PC-9 (cell line): ENCODE results near the gene NKIRAS1. TPM values are rescaled to one million over a fixed set of nuclear protein-coding genes. Genes with fewer than 3 reads are reported as not detected.
A peak's percentile ranks its signal among the peaks of the same experiment; 100 is the strongest.

Experiments
- BruUV-seq: library from RNA; stranded (reverse); fragments of 400-500 nt; replicated peaks from 2 replicates; lab custom pipeline; 2021; lab: Mats Ljungman, UMichigan
- CTCF ChIA-PET: fragments of 300-600 bp; sonication (Branson Sonifier 250); formaldehyde crosslinking; loops from one replicate; lab custom pipeline; 2022; ENCODE audit warnings: antibody characterized with exemption; lab: Charles Lee
- POLR2A ChIA-PET: fragments of 300-600 bp; sonication (Branson Sonifier 250); formaldehyde crosslinking; loops from one replicate; lab custom pipeline; 2022; ENCODE audit warnings: antibody characterized with exemption; ENCODE audit not compliant: unreplicated experiment; lab: Charles Lee
- DNase-seq, 2 experiments: peaks; one replicate each; pipeline versions ENCODE4 v3.0.0 to v3.0.0-alpha.2; 2015 to 2022; ENCODE audit warnings: mixed read lengths in 1 of 2
- H2AFZ ChIP-seq: fragments of 200-600 bp; sonication (generic); 2 replicates; pipeline ENCODE4 v1.8.1; 2017; ENCODE audit warnings: antibody characterized with exemption
- H3F3A ChIP-seq: fragments of 200-600 bp; sonication (generic); 2 replicates; pipeline ENCODE4 v1.8.1; 2017; ENCODE audit warnings: antibody characterized with exemption, mild to moderate bottlenecking, low read depth; ENCODE audit not compliant: insufficient read depth
- H3K27ac ChIP-seq: fragments of 200-600 bp; sonication (generic); 2 replicates; pipeline ENCODE4 v1.6.1; 2016; ENCODE audit warnings: mixed run types
- H3K27me3 ChIP-seq: fragments of 200-600 bp; sonication (generic); 2 replicates; pipeline ENCODE4 v1.6.1; 2016; ENCODE audit warnings: low read depth, mixed run types; ENCODE audit not compliant: insufficient read depth
- H3K36me3 ChIP-seq: fragments of 200-600 bp; sonication (generic); 2 replicates; pipeline ENCODE4 v1.6.1; 2016; ENCODE audit warnings: low read depth, mixed run types
- H3K4me1 ChIP-seq: fragments of 200-600 bp; sonication (generic); replicated peaks from 2 replicates; pipeline ENCODE4 v1.6.1; 2016; ENCODE audit warnings: mixed run types; ENCODE audit not compliant: insufficient read depth
- H3K4me2 ChIP-seq: fragments of 200-600 bp; sonication (generic); 2 replicates; pipeline ENCODE4 v1.6.1; 2017; ENCODE audit warnings: mixed run types
- H3K4me3 ChIP-seq: fragments of 200-600 bp; sonication (generic); 2 replicates; pipeline ENCODE4 v1.6.1; 2016; ENCODE audit warnings: mixed run types
- H3K79me2 ChIP-seq: fragments of 200-600 bp; sonication (generic); 2 replicates; pipeline ENCODE4 v1.6.1; 2017; ENCODE audit warnings: low read depth, mixed run types
- H3K9me2 ChIP-seq: fragments of 200-600 bp; sonication (generic); 2 replicates; pipeline ENCODE4 v1.8.1; 2017; ENCODE audit warnings: mild to moderate bottlenecking; ENCODE audit not compliant: insufficient read depth
- H3K9me3 ChIP-seq: fragments of 200-600 bp; sonication (generic); 2 replicates; pipeline ENCODE4 v1.8.1; 2016; ENCODE audit warnings: low read depth; ENCODE audit not compliant: insufficient read depth
- H4K20me1 ChIP-seq: fragments of 200-600 bp; sonication (generic); 2 replicates; pipeline ENCODE4 v1.8.1; 2017; ENCODE audit not compliant: insufficient read depth
- CTCF ChIP-seq: fragments of 200-600 bp; sonication (generic); conservative IDR thresholded peaks from 2 replicates; pipeline ENCODE4 v1.6.1; 2017; ENCODE audit warnings: mixed run types, antibody characterized with exemption, mild to moderate bottlenecking, moderate library complexity
- EZH2 ChIP-seq: fragments of 200-600 bp; sonication (generic); IDR thresholded peaks from 2 replicates; pipeline ENCODE4 v1.8.0; 2017; ENCODE audit warnings: antibody characterized with exemption, low read depth
- intact Hi-C: fragments of 100-400 bp; cut with micrococcal nuclease; formaldehyde crosslinking; loops from one replicate; pipeline ENCODE4 v1.10.0; 2022; ENCODE audit not compliant: unreplicated experiment
- total RNA-seq: library from RNA; stranded (reverse); gene quantifications from 2 replicates; pipeline ENCODE4 v1.2.3, GENCODE V29; 2021

NKIRAS1 gene
- total RNA-seq, 1 experiment from 2014 or later = 8.6 TPM

DNA sequence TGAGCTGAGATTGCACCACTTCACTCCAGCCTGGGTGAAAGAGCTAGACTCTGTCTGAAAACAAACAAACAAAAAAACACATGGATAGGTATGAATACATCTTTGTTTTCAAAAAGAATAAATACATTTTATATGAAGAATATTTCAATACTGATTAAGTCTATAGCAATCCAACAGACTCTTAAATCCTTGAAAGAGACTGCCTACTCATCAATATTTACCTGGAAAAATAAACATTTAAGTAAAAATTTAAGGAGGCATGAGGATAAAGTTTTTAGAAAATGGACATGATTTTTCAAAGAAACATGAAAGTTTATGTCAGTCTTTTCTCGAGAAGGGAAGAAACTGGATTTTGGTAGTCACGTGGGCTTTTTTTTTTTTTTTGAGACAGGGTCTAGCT, 5.4 kb downstream of the NKIRAS1 start:
- H3K9me2 ChIP-seq = no peaks in the 10 kb centered on the region
- ChIA-PET CTCF (no interaction called here), POLR2A (no interaction called here)
- no peaks in the 10 kb centered on the region for H3K27me3 ChIP-seq
- intact Hi-C loops = loop anchor here (10.0 kb wide), 1 partner anchor 323 kb away; no protein-coding TSS in a partner anchor
- BruUV-seq = no TSS peak
- no peak overlapping the region for H3K4me2 ChIP-seq
- H3K79me2 ChIP-seq = peaks cover 47% of the 10 kb centered on the region
- H3K4me1 ChIP-seq = peaks cover 28% of the 10 kb centered on the region
- TF ChIP-seq EZH2 (no peak), CTCF (no peak)
- no peaks in the 10 kb centered on the region for H4K20me1 ChIP-seq
- no peaks in the 10 kb centered on the region for H3K9me3 ChIP-seq
- no peak overlapping the region for H3K27ac ChIP-seq
- H3K36me3 ChIP-seq = peaks cover 12% of the 10 kb centered on the region; the same call in 1 of the 2 replicates
- H2AFZ ChIP-seq = no peak overlapping the region
- no peak overlapping the region for H3K4me3 ChIP-seq
- no peak for DNase-seq
- peaks cover 9% of the 10 kb centered on the region; the same call in 1 of the 2 replicates for H3F3A ChIP-seq

GRCh38 chr3:23909341-23909740, 7.4 kb downstream of the NKIRAS1 start:
- peaks cover 10% of the 10 kb centered on the region; the same call in 1 of the 2 replicates for H3F3A ChIP-seq
- ChIA-PET CTCF (interaction anchor here (0.7 kb wide), 1 partner anchor 1868 kb away, joined by 4 read pairs; no protein-coding TSS in a partner anchor), POLR2A (interaction anchor here (0.6 kb wide), 1 partner anchor 774 kb away, joined by 4 read pairs; no protein-coding TSS in a partner anchor)
- intact Hi-C loops = no loop called here
- no peaks in the 10 kb centered on the region for H3K9me3 ChIP-seq
- peaks cover 26% of the 10 kb centered on the region for H3K79me2 ChIP-seq
- H2AFZ ChIP-seq = no peak overlapping the region
- H3K27me3 ChIP-seq = no peaks in the 10 kb centered on the region
- H3K4me1 ChIP-seq = peaks cover 14% of the 10 kb centered on the region
- no peak for DNase-seq
- H3K9me2 ChIP-seq = no peaks in the 10 kb centered on the region
- H3K4me3 ChIP-seq = no peak overlapping the region
- TF ChIP-seq EZH2 (no peak), CTCF (no peak)
- H3K4me2 ChIP-seq = no peak overlapping the region
- H4K20me1 ChIP-seq = no peaks in the 10 kb centered on the region
- BruUV-seq = no TSS peak
- H3K27ac ChIP-seq = no peak overlapping the region
- H3K36me3 ChIP-seq = peaks cover 19% of the 10 kb centered on the region; the same call in 1 of the 2 replicates

GRCh38 chr3:23904545-23904944, 12.2 kb downstream of the NKIRAS1 start:
- Histone ChIP-seq H3K27me3 (no peaks in the 10 kb centered on the region), H3K4me1 (no peaks in the 10 kb centered on the region; the same call in 1 of the 2 replicates), H3K36me3 (peaks cover 27% of the 10 kb centered on the region), H3K27ac (0 out of 2 replicates have a peak overlapping the region, but pooled peaks have one; percentile 10), H3K9me3 (no peaks in the 10 kb centered on the region), H3K4me3 (no peak overlapping the region), H3K9me2 (no peaks in the 10 kb centered on the region), H2AFZ (no peak overlapping the region), H4K20me1 (no peaks in the 10 kb centered on the region), H3K79me2 (0 out of 2 replicates have a peak, but pooled peaks cover 3% of the 10 kb centered on the region), H3F3A (peaks cover 10% of the 10 kb centered on the region; the same call in 1 of the 2 replicates), H3K4me2 (no peak overlapping the region)
- DNase-seq = no peak
- ChIA-PET CTCF (no interaction called here), POLR2A (interaction anchor here (0.6 kb wide), 1 partner anchor 703 kb away, joined by 7 read pairs; no protein-coding TSS in a partner anchor)
- intact Hi-C loops = no loop called here
- BruUV-seq = no TSS peak
- TF ChIP-seq CTCF (no peak), EZH2 (no peak)
